Astrocyte (in vitro differentiated cells and primary cell): ENCODE measurements around the gene NBEA. TPM values are rescaled to one million over a fixed set of nuclear protein-coding genes. Genes with fewer than 3 reads are reported as not detected.

Source experiments
- DNase-seq: peaks from one replicate; pipeline ENCODE4 v3.0.0-alpha.2; 2010; ENCODE audit warnings: low read depth
- FAIRE-seq: peaks from 2 replicates; lab custom pipeline; 2011; peaks lifted over from hg19 to GRCh38; lab: Jason Lieb, UNC
- H2AFZ ChIP-seq: 2 replicates; pipeline ENCODE4 v1.6.0; 2012; ENCODE audit warnings: low read depth, low read length, inconsistent platforms
- H3K27ac ChIP-seq: 2 replicates; pipeline ENCODE4 v1.5.1; 2011; ENCODE audit warnings: low read depth, low read length, inconsistent platforms
- H3K27me3 ChIP-seq: 2 replicates; pipeline ENCODE4 v1.6.0; 2011; ENCODE audit warnings: low read length, inconsistent platforms; ENCODE audit not compliant: insufficient read depth
- H3K36me3 ChIP-seq: 2 replicates; pipeline ENCODE4 v1.5.1; 2011; ENCODE audit warnings: low read length, inconsistent platforms; ENCODE audit not compliant: insufficient read depth
- H3K4me1 ChIP-seq: 2 replicates; pipeline ENCODE4 v1.5.1; 2011; ENCODE audit warnings: low read length, inconsistent platforms; ENCODE audit not compliant: insufficient read depth
- H3K4me2 ChIP-seq: 2 replicates; pipeline ENCODE4 v1.6.0; 2012; ENCODE audit warnings: low read length, inconsistent platforms
- H3K4me3 ChIP-seq: 2 replicates; pipeline ENCODE4 v1.5.1; 2011; ENCODE audit warnings: low read depth, mild to moderate bottlenecking, low read length, inconsistent platforms; ENCODE audit not compliant: insufficient read depth
- H3K79me2 ChIP-seq: 2 replicates; pipeline ENCODE4 v1.6.0; 2012; ENCODE audit warnings: mild to moderate bottlenecking, low read length, inconsistent platforms; ENCODE audit not compliant: insufficient read depth
- H3K9ac ChIP-seq: 2 replicates; pipeline ENCODE4 v1.6.0; 2012; ENCODE audit warnings: mild to moderate bottlenecking, low read length, inconsistent platforms
- H3K9me3 ChIP-seq: 2 replicates; pipeline ENCODE4 v1.5.1; 2012; ENCODE audit warnings: low read depth, mild to moderate bottlenecking, low read length, inconsistent platforms; ENCODE audit not compliant: insufficient read depth
- H4K20me1 ChIP-seq: 2 replicates; pipeline ENCODE4 v1.6.0; 2012; ENCODE audit warnings: low read length, inconsistent platforms; ENCODE audit not compliant: insufficient read depth
- H3K27ac Mint-ChIP-seq: one replicate; pipeline ENCODE4 v1.8.0; 2021; ENCODE audit warnings: mild to moderate bottlenecking, mixed read lengths; ENCODE audit not compliant: unreplicated experiment
- H3K27me3 Mint-ChIP-seq: one replicate; pipeline ENCODE4 v1.8.0; 2021; ENCODE audit warnings: low read depth, mixed read lengths; ENCODE audit not compliant: unreplicated experiment
- H3K36me3 Mint-ChIP-seq: one replicate; pipeline ENCODE4 v1.8.0; 2021; ENCODE audit warnings: low read depth, mixed read lengths; ENCODE audit not compliant: unreplicated experiment
- H3K4me1 Mint-ChIP-seq: one replicate; pipeline ENCODE4 v1.8.0; 2021; ENCODE audit warnings: low read depth, mixed read lengths; ENCODE audit not compliant: unreplicated experiment
- H3K4me3 Mint-ChIP-seq: one replicate; pipeline ENCODE4 v1.8.0; 2021; ENCODE audit warnings: mild to moderate bottlenecking, moderate library complexity, mixed read lengths; ENCODE audit not compliant: unreplicated experiment
- H3K9me3 Mint-ChIP-seq: one replicate; pipeline ENCODE4 v1.8.0; 2021; ENCODE audit warnings: mild to moderate bottlenecking, mixed read lengths; ENCODE audit not compliant: unreplicated experiment
- CTCF ChIP-seq: IDR thresholded peaks from 2 replicates; pipeline ENCODE4 v1.5.1; 2011; ENCODE audit warnings: low read depth, mild to moderate bottlenecking, inconsistent platforms, low read length, moderate library complexity; ENCODE audit not compliant: insufficient read depth
- EZH2 ChIP-seq: IDR thresholded peaks from 2 replicates; pipeline ENCODE4 v1.6.1; 2012; ENCODE audit warnings: mild to moderate bottlenecking, low read length, inconsistent platforms; ENCODE audit not compliant: insufficient read depth
- total RNA-seq: library from RNA; stranded (reverse); gene quantifications from 2 replicates; pipeline ENCODE4 v1.2.1, GENCODE V29; 2021

The NBEA gene
- total RNA-seq, 1 donor from 2014 or later: 7.8 TPM

GRCh38 chr13:35514801-35515502 is 572.9 kb downstream of the NBEA start:
- Mint-ChIP-seq H3K27ac (no peak overlapping the region), H3K4me3 (no peak overlapping the region), H3K4me1 (peaks cover 7% of the 10 kb centered on the region), H3K36me3 (no peaks in the 10 kb centered on the region), H3K9me3 (no peaks in the 10 kb centered on the region), H3K27me3 (no peaks in the 10 kb centered on the region)
- Histone ChIP-seq H3K9me3 (no peaks in the 10 kb centered on the region), H3K4me1 (peaks cover 9% of the 10 kb centered on the region), H2AFZ (no peak overlapping the region), H3K27me3 (no peaks in the 10 kb centered on the region), H3K36me3 (no peaks in the 10 kb centered on the region), H3K9ac (no peak overlapping the region), H4K20me1 (no peaks in the 10 kb centered on the region), H3K79me2 (no peaks in the 10 kb centered on the region), H3K4me2 (no peak overlapping the region), H3K27ac (no peak overlapping the region), H3K4me3 (no peak overlapping the region)
- TF ChIP-seq EZH2 (no peak), CTCF (no peak)
- DNase-seq (no peak), FAIRE-seq (no peak)

- Mint-ChIP-seq H3K27me3 (no peaks in the 10 kb centered on the region), H3K36me3 (peaks cover 2% of the 10 kb centered on the region), H3K27ac (no peak overlapping the region), H3K4me3 (no peak overlapping the region), H3K9me3 (no peaks in the 10 kb centered on the region), H3K4me1 (peaks cover 1% of the 10 kb centered on the region)
- Histone ChIP-seq H3K36me3 (no peaks in the 10 kb centered on the region), H4K20me1 (no peaks in the 10 kb centered on the region), H3K27ac (no peak overlapping the region), H3K9me3 (no peaks in the 10 kb centered on the region), H3K4me3 (no peak overlapping the region), H3K9ac (no peak overlapping the region), H3K4me1 (no peaks in the 10 kb centered on the region), H3K27me3 (no peaks in the 10 kb centered on the region), H2AFZ (no peak overlapping the region), H3K79me2 (no peaks in the 10 kb centered on the region), H3K4me2 (no peak overlapping the region)
- FAIRE-seq (no peak), DNase-seq (no peak)
- TF ChIP-seq CTCF: no peak
- no peak for TF ChIP-seq EZH2
Observed at GRCh38 chr13:35518337-35518946, 576.4 kb downstream of the NBEA start.

- Histone ChIP-seq H4K20me1 (no peaks in the 10 kb centered on the region), H3K79me2 (no peaks in the 10 kb centered on the region), H3K27ac (no peak overlapping the region), H3K4me1 (no peaks in the 10 kb centered on the region), H3K9me3 (no peaks in the 10 kb centered on the region), H2AFZ (no peak overlapping the region), H3K27me3 (no peaks in the 10 kb centered on the region), H3K36me3 (no peaks in the 10 kb centered on the region), H3K9ac (no peak overlapping the region), H3K4me2 (no peak overlapping the region), H3K4me3 (no peak overlapping the region)
- DNase-seq: no peak
- H3K27ac Mint-ChIP-seq: no peak overlapping the region
- no peak overlapping the region for H3K4me3 Mint-ChIP-seq
- peaks cover 2% of the 10 kb centered on the region for H3K36me3 Mint-ChIP-seq
- TF ChIP-seq EZH2 (no peak), CTCF (no peak)
- FAIRE-seq: peak; percentile 9
- no peaks in the 10 kb centered on the region for H3K4me1 Mint-ChIP-seq
- no peaks in the 10 kb centered on the region for H3K9me3 Mint-ChIP-seq
- no peaks in the 10 kb centered on the region for H3K27me3 Mint-ChIP-seq
Observed at GRCh38 chr13:35524171-35524570, 582.1 kb downstream of the NBEA start.
